Kidney (tissue), 14 donors: ENCODE measurements around the gene DMRTB1. TPM values are rescaled to one million over a fixed set of nuclear protein-coding genes. Genes with fewer than 3 reads are reported as not detected.

Experiments used
- DNase-seq, 5 donors: peaks; one replicate each; pipeline ENCODE4 v3.0.0-alpha.2; 2013 to 2020
- FAIRE-seq: peaks from 2 replicates; lab custom pipeline; 2012; peaks lifted over from hg19 to GRCh38; lab: Jason Lieb, UNC
- H3K27ac ChIP-seq, 2 donors: one replicate each; pipeline ENCODE4 v1.7.0; 2013; ENCODE audit warnings: low read depth in 2 of 2, low read length in 2 of 2, inconsistent platforms in 1 of 2
- H3K27me3 ChIP-seq: one replicate; pipeline ENCODE4 v1.7.1; 2013; ENCODE audit warnings: low read length, inconsistent platforms; ENCODE audit not compliant: control insufficient read depth, insufficient read depth
- H3K36me3 ChIP-seq, 3 donors: one replicate each; pipeline versions ENCODE4 v1.7.0 to v1.7.1; 2013; ENCODE audit warnings: low read length in 3 of 3, control low read depth in 1 of 3, inconsistent platforms in 1 of 3; ENCODE audit not compliant: insufficient read depth in 3 of 3, control insufficient read depth in 2 of 3
- H3K4me1 ChIP-seq, 3 donors: one replicate each; pipeline versions ENCODE4 v1.7.0 to v1.7.1; 2013; ENCODE audit warnings: low read length in 3 of 3, inconsistent platforms in 1 of 3, low read depth in 1 of 3; ENCODE audit not compliant: control insufficient read depth in 2 of 3, insufficient read depth in 2 of 3
- H3K4me3 ChIP-seq, 3 donors: one replicate each; pipeline versions ENCODE4 v1.7.0 to v1.8.1; 2013; ENCODE audit warnings: low read length in 3 of 3, control low read depth in 1 of 3, inconsistent platforms in 1 of 3
- H3K9ac ChIP-seq, 3 donors: one replicate each; pipeline versions ENCODE4 v1.7.0 to v1.7.1; 2013; ENCODE audit warnings: low read length in 3 of 3, control low read depth in 1 of 3, inconsistent platforms in 1 of 3
- H3K9me3 ChIP-seq, 3 donors: one replicate each; pipeline versions ENCODE4 v1.7.0 to v1.7.1; 2013; ENCODE audit warnings: low read length in 3 of 3, control low read depth in 1 of 3, inconsistent platforms in 1 of 3; ENCODE audit not compliant: control insufficient read depth in 2 of 3, insufficient read depth in 1 of 3
- CTCF ChIP-seq: IDR thresholded peaks from 3 replicates; pipeline ENCODE4 v1.5.1; 2012; ENCODE audit warnings: mild to moderate bottlenecking, moderate library complexity, borderline replicate concordance; ENCODE audit not compliant: insufficient read depth; ENCODE audit errors: extremely low read depth
- intact Hi-C: fragments of 100-400 bp; cut with DNase I; formaldehyde crosslinking; loops from one replicate; pipeline ENCODE4 v1.11.1; 2022
- polyA plus RNA-seq: library from polyadenylated mRNA; stranded (reverse); fragments of 350-450 nt; fragmentation: Illumina TruSeq; extraction: RNeasy Lipid Tissue Mini Kit (QIAGEN cat#74804); gene quantifications from one replicate; pipeline ENCODE4 v1.2.3, GENCODE V29; 2014; ENCODE audit warnings: low read depth, low replicate concordance; ENCODE audit not compliant: insufficient read depth
- total RNA-seq: library from RNA; stranded (reverse); fragmentation: NEBNext Ultra II Directional; extraction: Animal tissue kit (Norgen Biotek cat#: 25700); gene quantifications from one replicate; pipeline ENCODE4 v1.2.1, GENCODE V29; 2021
- donor health status: control.
- donor health status: control.
- donor health status: control.
- donor health status: control.
- donor health status: control.
- donor health status: DM: yes; HTN: yes; CAD: no.
- donor health status: Normal renal cell carcinoma (clear cell type).

Gene DMRTB1
- total and polyA plus RNA-seq, 2 donors from 2014 or later, result not detected

GRCh38 chr1:53480678-53481077, 21.5 kb downstream of the DMRTB1 start:
- Histone ChIP-seq H3K36me3 (no peaks in the 10 kb centered on the region), H3K27ac (no peak overlapping the region), H3K4me1 (no peaks in the 10 kb centered on the region), H3K4me3 (no peak overlapping the region), H3K27me3 (no peaks in the 10 kb centered on the region), H3K9me3 (no peaks in the 10 kb centered on the region), H3K9ac (no peak overlapping the region)
- DNase-seq (no peak), FAIRE-seq (no peak)
- intact Hi-C loops, result no loop called here
- no peak for TF ChIP-seq CTCF

- H3K9me3 ChIP-seq, result no peaks in the 10 kb centered on the region
- H3K36me3 ChIP-seq, result no peaks in the 10 kb centered on the region
- no peak for TF ChIP-seq CTCF
- no peaks in the 10 kb centered on the region for H3K4me1 ChIP-seq
- DNase-seq, result no peak
- no peak overlapping the region for H3K27ac ChIP-seq
- no peaks in the 10 kb centered on the region for H3K27me3 ChIP-seq
- intact Hi-C loops, result no loop called here
- H3K4me3 ChIP-seq, result no peak overlapping the region
- FAIRE-seq, result no peak
- no peak overlapping the region for H3K9ac ChIP-seq
These were observed 22.3 kb downstream of the DMRTB1 start for GRCh38 chr1:53481456-53481855.

GRCh38 chr1:53482441-53483153, 23.4 kb downstream of the DMRTB1 start:
- Histone ChIP-seq H3K9ac (no peak overlapping the region), H3K4me3 (no peak overlapping the region), H3K9me3 (no peaks in the 10 kb centered on the region), H3K4me1 (no peaks in the 10 kb centered on the region), H3K36me3 (no peaks in the 10 kb centered on the region), H3K27ac (no peak overlapping the region), H3K27me3 (no peaks in the 10 kb centered on the region)
- no peak for FAIRE-seq
- no peak for DNase-seq
- TF ChIP-seq CTCF, result no peak
- intact Hi-C loops, result no loop called here
